T-helper 1 cell treated with Interleukin-12 subunit alpha and Interleukin-12 subunit beta and Interleukin-4 antibody, amounts not matched to agents 30 ng/mL and 1 ng/mL, for 36 hours (primary cell): ENCODE data around the gene IQSEC1. TPM values are rescaled to one million over a fixed set of nuclear protein-coding genes. Genes with fewer than 3 reads are reported as not detected.

ENCODE experiments used
- intact Hi-C: fragments of 100-400 bp; cut with micrococcal nuclease; formaldehyde crosslinking; loops from one replicate; pipeline ENCODE4 v1.15.1; 2024
- total RNA-seq: library from RNA; stranded (reverse); gene quantifications from 2 replicates; pipeline ENCODE4 v1.2.3, GENCODE V29; 2022

The IQSEC1 gene
- total RNA-seq, 1 donor from 2014 or later: 54.4 TPM

DNA sequence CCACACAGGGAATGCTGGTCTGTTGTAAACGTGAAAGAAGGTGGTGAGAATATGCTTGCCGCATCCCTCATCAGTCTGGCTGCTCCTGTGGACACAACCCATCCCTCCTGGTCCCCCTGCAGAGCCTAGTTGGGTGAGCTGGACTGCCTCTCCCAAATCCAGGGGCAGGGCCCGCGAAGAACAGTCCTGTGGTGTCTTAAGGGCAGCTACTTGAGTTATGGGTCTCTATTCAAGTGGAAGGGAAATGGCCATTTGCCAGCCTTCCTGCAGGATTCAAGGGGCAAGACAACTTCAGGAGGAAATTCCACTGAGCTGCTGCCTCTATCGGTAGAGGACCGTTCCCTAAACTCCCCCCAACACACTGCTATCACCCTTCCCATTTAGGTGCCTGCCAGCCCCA lies 98.9 kb downstream of the IQSEC1 start:
- intact Hi-C loops: no loop called here

DNA sequence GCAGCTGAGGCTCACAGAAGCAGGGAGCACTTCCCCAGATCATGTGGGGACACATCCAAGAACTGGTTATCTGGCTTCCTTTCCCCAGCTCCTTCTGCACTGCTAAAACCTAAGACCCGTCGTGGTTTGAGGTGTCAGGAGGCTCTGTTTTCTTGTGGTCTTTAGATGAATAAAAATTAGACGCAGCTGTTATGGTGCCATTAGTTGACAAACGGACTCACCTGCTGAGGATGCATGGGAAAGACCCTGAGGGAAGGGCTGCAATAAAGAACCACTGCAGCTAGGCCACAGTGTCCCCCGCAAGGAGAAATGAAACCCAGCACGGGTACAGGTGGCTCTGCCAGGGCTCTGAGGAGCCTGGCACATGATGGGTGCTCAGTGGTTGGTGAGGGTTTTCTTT lies 99.4 kb downstream of the IQSEC1 start:
- intact Hi-C loops: no loop called here

DNA sequence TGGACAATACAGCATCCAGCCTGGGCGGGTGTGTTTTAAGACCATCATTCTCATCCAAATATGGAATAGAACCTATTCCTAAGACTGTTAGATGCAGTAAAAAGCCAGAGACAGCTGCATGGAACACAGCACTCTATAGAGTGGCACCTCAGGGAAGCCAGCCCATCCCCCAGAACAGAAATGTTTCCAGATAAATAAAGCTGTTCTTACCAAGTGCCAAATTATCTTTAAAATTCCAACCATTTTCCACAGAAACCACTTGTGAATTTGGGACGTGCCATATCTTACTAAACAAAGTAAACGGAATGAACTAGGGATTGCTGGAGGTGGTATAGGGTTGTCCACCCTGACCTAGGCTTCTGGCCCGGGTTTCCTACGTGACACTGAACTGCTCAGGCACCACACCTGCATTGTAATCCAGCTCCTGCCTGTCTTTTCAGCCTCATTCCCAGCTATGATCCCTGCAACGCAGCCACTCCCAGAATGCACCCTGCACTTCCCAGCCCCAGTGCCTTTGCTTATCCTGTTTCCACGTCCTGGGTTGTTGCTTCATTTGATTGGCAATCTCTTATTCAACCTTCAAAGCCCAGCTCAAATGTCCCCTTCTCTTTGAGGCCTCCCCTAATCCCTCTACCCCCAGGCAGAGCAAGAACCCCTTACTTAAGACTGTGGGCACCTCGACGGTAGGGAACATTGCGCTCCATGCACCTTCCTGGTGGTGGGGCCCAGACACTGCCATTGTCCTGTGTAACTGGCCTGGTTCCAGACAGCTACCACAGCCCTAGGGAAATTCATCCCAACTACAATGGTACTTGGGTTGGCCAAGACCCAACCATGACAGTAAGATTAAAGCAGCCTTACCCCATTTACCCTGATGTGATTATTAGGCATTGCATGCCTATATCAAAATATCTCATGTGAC lies 100.2 kb downstream of the IQSEC1 start:
- intact Hi-C loops: no loop called here

GRCh38 chr3:12972043-12972442 lies 101.2 kb downstream of the IQSEC1 start:
- intact Hi-C loops: no loop called here

GRCh38 chr3:12970684-12971083 lies 102.5 kb downstream of the IQSEC1 start:
- intact Hi-C loops: no loop called here

- intact Hi-C loops: loop anchor here (2.0 to 10.0 kb wide), 3 partner anchors 25 to 1205 kb away; partner anchors contain the start of genes LSM3, TSEN2 and XPC
Observed at GRCh38 chr3:12969486-12969885, 103.7 kb downstream of the IQSEC1 start.

DNA sequence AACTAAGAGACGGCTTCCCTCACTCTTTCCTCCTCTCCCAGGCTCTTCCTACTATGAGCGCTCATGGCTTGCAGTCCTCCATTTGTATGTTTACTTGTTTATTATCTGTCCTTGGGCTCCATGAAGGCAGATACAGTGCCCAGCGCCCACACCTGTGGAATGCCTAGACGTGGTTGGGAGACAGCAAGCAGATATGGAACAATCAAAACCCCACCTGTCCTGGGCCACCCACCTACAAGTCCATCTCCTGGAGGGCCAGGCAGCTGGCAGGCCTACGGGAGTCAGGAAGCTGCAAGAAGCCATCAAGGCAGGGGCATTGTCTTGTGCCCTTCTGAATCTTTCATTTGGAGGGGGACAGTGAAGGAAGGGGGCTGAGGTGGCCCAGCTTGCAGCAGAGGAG lies 104.7 kb downstream of the IQSEC1 start:
- intact Hi-C loops: loop anchor here (2.0 to 10.0 kb wide), 3 partner anchors 26 to 1206 kb away; partner anchors contain the start of genes LSM3, TSEN2 and XPC

DNA sequence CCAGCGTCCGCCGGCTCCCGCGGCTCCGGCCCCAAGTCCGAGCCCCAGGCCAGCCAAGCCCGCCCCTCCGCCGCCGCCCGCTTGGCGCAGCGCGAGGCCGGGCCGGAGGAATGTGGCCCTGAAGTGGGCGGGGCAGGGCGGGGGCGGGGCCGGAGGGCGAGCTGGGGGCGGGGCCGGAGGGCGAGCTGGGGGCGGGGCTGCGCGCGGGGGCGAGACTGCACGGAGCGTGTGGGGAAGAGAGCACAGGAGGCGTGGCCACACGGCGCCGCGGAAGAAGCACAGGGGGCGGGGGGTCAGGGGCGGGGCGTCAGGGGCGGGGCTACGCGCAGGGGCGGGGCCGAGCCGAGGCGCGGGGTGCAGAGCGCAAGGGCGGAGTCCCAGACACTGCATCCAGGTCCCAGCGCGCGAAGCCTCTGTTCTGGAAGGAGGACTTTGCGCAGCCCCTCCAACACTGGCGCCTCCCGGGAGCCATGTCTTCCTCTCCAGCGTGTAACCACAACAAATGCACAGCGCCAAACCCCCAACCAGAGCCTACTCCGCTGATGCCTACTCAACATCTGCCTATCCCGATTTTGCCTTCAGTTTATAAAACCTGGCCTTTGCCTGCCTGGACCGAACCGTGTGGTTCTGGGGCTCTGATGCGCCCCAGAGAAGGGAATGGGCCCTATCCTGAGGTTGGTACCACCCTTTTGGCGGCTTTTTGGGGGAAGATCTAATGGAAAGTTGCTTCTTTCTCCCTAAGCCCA lies 105.5 kb downstream of the IQSEC1 start:
- intact Hi-C loops: loop anchor here (1.0 to 10.0 kb wide), 11 partner anchors 27 to 1207 kb away; partner anchors contain the start of genes CHCHD4, HDAC11, IQSEC1 and LSM3

DNA sequence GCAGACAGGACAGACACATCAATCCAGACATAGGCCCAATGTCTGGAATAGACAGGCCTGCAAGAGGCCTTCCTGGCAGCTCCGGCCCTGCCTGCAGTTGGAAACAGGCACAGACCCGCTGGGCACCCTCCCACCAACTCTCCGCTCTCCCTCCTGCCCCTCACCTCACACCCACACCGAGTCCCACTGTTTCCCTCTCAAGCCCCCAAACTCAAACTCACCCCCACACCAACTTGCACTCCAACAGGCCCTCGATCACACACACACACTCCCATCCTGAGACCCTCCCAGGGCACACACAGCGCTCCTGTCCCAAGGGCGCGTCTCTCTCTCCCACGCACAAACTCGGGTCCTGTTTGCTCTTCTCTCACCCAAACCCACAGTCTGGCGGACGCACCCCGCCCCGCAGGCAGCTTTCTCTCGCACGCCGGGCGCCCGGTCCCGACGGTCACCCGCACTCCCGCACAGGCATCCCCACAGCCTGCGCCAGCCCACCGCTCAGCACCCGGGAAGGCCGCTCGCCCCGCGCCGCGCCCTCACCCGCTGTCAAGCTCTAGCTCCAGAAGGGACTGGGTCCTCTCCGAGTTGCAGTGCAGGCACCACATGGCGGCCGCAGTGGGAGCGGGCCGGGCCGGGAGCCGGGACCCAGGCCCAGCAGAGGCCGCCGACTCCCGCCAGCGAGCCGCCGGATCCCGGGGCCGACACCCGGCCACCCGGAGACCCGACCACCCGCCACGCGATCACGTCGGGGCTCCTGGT lies 106.2 kb downstream of the IQSEC1 start:
- intact Hi-C loops: loop anchor here (1.0 to 10.0 kb wide), 10 partner anchors 44 to 1208 kb away; partner anchors contain the start of genes CHCHD4, HDAC11, IQSEC1 and LSM3

DNA sequence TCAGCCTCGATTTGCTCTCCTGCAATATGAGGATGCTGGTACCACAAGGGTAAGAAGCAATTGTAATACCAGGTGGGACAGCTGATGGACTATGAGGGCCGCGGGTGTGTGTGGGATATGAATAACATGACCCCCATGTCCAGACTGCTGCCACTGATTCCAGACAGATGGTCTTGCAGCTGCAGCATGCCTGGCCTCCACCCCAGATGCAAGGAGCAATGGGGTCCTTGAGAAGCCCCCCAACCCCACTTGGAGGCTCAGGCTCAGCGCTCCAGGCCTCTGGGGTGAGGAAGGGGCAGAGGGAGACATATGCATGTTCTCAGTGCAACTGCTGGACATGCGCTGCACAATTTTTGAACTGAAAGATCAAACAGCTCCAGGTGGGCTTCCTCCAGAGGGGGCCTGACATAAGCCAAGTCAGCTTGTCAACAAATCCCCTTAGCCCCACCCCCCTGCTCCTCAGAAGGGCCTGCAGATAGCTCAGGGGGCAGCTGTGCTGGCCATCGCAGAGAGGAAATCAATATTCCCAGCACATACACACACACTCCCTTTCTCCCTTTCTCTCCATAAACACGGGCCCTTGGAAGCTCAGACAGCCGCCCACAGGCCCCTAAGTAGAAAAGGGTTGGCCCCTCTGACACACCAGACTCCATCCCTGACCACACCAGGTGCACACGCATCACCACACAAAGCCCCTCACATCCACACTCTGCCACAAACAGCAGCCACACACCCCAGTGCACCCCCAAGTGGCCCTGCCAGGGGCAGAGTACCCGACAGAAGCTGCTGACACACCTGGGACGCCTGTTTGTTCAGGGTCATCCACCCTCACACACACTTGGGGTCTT lies 107.0 kb downstream of the IQSEC1 start:
- intact Hi-C loops: loop anchor here (2.0 to 10.0 kb wide), 3 partner anchors 484 to 1209 kb away; partner anchors contain the start of genes CHCHD4, LSM3, TMEM43 and TSEN2

DNA sequence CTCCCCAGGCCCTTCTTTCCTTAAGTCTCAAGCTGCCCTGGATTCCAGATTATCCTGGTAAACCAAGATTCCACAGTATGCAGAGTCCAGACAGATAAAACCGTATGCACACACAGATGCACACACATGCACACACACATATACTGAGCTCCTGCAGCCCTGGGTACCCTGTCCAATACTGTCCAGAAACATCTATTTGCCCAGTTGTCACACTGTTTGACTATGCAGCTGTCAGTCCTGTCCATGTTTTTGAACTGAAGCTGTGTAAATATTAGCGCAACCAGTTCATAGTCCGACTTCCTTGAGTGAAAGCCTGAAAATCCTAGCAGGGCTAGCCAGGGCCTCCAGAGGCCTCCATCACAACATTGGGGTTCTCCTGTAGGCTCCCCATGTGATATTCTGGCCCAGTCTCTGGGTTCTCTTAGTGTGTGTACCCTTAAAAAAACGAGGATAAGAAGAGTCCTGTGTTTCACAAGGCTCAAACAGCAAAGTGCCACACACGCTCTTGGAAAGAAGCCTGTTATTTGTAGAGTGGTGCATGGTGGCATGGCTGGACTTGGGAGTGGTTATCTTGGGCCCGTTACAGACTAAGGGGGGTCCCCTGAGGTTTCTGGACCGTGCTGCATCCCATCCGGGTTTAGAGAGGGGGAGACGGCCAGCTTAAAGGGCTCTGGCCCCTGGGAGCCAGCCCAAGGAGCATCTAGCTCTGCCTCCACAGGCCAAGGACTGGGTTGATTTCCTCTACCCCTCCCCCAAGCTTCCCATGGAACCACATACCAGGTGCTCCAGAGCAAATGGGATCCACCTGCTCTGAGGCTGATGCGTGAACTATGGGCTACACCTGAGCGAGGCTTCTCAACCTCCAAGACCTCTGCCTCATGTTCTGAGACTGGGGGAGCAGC lies 108.3 kb downstream of the IQSEC1 start:
- intact Hi-C loops: loop anchor here (5.0 to 10.0 kb wide), 3 partner anchors 303 to 1210 kb away; partner anchors contain the start of genes LSM3, RAF1, TSEN2 and XPC

DNA sequence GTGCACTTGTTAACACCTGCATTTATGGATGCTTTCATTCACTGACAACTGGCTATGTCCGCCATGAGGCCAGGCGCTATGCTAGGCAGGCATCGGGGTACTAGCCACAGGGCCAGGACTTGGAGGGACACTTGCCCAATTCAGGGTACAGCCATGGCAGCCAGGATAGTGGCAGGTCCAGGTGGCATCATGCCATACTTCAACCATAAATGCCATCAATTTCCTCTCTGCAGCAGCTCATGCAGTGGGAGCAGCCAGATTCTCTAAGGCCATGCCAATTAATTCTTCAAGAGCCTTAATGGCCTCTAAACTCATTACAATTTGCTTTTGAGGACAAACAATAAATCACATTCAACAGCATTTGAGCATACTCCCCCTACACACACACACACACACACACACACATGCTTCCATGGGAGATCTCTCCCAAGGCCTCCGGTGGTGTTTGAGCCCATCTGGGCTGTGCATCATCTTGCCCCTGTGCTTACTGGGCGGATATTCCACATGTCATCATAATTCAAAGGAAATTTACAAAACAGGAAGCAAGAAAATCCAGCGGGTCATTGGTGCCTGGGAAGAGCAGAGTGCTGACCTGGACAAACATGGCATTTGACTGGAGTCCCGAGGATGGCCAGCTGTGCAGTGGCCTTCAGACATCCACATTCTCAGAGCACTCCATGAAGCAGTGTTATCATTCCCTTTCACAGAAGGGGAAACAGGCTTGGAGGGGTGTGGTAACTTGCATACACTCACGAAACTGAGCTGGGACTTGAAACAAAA lies 109.1 kb downstream of the IQSEC1 start:
- intact Hi-C loops: loop anchor here (1.0 to 10.0 kb wide), 3 partner anchors 20 to 1211 kb away; partner anchors contain the start of genes LSM3, RAF1 and XPC

- intact Hi-C loops: loop anchor here (1.0 to 10.0 kb wide), 3 partner anchors 21 to 1211 kb away; partner anchors contain the start of genes LSM3, RAF1 and XPC
Observed at GRCh38 chr3:12963231-12963896, 109.9 kb downstream of the IQSEC1 start.

- intact Hi-C loops: loop anchor here (5.0 to 10.0 kb wide), 2 partner anchors 300 to 1213 kb away; partner anchors contain the start of genes LSM3, RAF1 and XPC
Observed at GRCh38 chr3:12962292-12962691, 110.9 kb downstream of the IQSEC1 start.

DNA sequence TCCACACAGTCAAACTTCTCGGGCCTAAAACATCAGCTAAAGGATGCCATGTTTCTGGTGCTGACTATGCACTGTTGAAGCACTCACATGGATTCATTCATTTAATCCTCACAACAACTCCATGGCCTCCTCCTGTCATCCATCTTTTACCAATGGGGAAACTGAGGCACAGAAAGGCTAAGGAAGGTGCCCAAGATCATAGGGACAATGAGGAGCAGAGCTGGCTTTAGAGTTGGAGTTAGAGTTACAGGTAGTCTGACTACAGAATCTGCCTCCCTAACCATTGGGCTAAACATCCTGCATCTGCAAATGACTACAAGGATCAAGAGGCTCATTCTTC lies 111.6 kb downstream of the IQSEC1 start:
- intact Hi-C loops: loop anchor here (5.0 to 10.0 kb wide), 2 partner anchors 299 to 1213 kb away; partner anchors contain the start of genes LSM3, RAF1 and XPC

GRCh38 chr3:12961007-12961696 lies 112.1 kb downstream of the IQSEC1 start:
- intact Hi-C loops: loop anchor here (5.0 to 10.0 kb wide), 2 partner anchors 299 to 1214 kb away; partner anchors contain the start of genes LSM3, RAF1 and XPC
